H1 (cell line): ENCODE data around the gene DNAJC16. TPM values are rescaled to one million over a fixed set of nuclear protein-coding genes. Genes with fewer than 3 reads are reported as not detected.

ENCODE experiments used
- CTCF ChIA-PET: fragments of 300-600 bp; sonication (Branson Sonifier 250); formaldehyde crosslinking; loops from one replicate; lab custom pipeline; 2021; ENCODE audit not compliant: partially characterized antibody; lab: Charles Lee
- POLR2A ChIA-PET: fragments of 300-600 bp; sonication (Branson Sonifier 250); formaldehyde crosslinking; loops from one replicate; lab custom pipeline; 2021; ENCODE audit warnings: inconsistent platforms; ENCODE audit not compliant: partially characterized antibody; lab: Charles Lee
- DNase-seq, 2 experiments: peaks; one replicate each; pipeline versions ENCODE4 v3.0.0 to v3.0.0-alpha.2; 2010 to 2022; ENCODE audit warnings: low spot score in 2 of 2, low read depth in 1 of 2, mixed read lengths in 1 of 2
- FAIRE-seq: peaks from 2 replicates; lab custom pipeline; 2011; peaks lifted over from hg19 to GRCh38; lab: Jason Lieb, UNC
- H2AFZ ChIP-seq: 2 replicates; pipeline ENCODE4 v1.8.1; 2012; ENCODE audit warnings: low read length, inconsistent platforms
- H2AK5ac ChIP-seq: 2 replicates; pipeline ENCODE4 v1.6.1; 2013; ENCODE audit warnings: low read depth, low read length
- H2BK120ac ChIP-seq: replicated peaks from 2 replicates; pipeline ENCODE3; 2013; ENCODE audit warnings: low read depth, low read length, inconsistent platforms
- H2BK12ac ChIP-seq: 2 replicates; pipeline ENCODE4 v1.6.1; 2013; ENCODE audit warnings: low read depth, low read length
- H2BK15ac ChIP-seq: 2 replicates; pipeline ENCODE4 v1.6.1; 2013; ENCODE audit warnings: low read length
- H2BK20ac ChIP-seq: 2 replicates; pipeline ENCODE4 v1.6.1; 2013; ENCODE audit warnings: low read length
- H2BK5ac ChIP-seq: 2 replicates; pipeline ENCODE4 v1.6.1; 2013; ENCODE audit warnings: low read depth, low read length
- H3K14ac ChIP-seq: 2 replicates; pipeline ENCODE4 v1.6.1; 2013; ENCODE audit warnings: inconsistent platforms; ENCODE audit not compliant: insufficient read length
- H3K18ac ChIP-seq: 2 replicates; pipeline ENCODE4 v1.6.1; 2013; ENCODE audit warnings: low read length; ENCODE audit errors: extremely low read depth
- H3K23ac ChIP-seq: 2 replicates; pipeline ENCODE4 v1.6.1; 2013; ENCODE audit warnings: inconsistent platforms; ENCODE audit not compliant: insufficient read length
- H3K23me2 ChIP-seq: 2 replicates; pipeline ENCODE4 v1.6.1; 2013; ENCODE audit warnings: low read depth, low read length
- H3K27ac ChIP-seq: 2 replicates; pipeline ENCODE4 v1.6.1; 2011; ENCODE audit warnings: low read depth, low read length, inconsistent platforms
- H3K27me3 ChIP-seq, 4 experiments: replicated peaks in 1 of 4; 1 replicate in 1 of 4; 2 replicates in 3 of 4; pipeline versions ENCODE4 v1.6.1 to v1.8.1; 2011 to 2013; ENCODE audit warnings: low read length in 3 of 4, mild to moderate bottlenecking in 3 of 4, inconsistent platforms in 2 of 4, mixed read lengths in 2 of 4, moderate library complexity in 1 of 4; ENCODE audit not compliant: control insufficient read depth in 3 of 4, insufficient read depth in 3 of 4; ENCODE audit errors: extremely low read depth in 1 of 4
- H3K36me3 ChIP-seq, 4 experiments: 2 replicates each; pipeline versions ENCODE4 v1.6.1 to v1.8.1; 2011 to 2013; ENCODE audit warnings: mild to moderate bottlenecking in 4 of 4, low read length in 3 of 4, moderate library complexity in 2 of 4, control low read depth in 1 of 4, inconsistent platforms in 1 of 4; ENCODE audit not compliant: insufficient read depth in 4 of 4, control insufficient read depth in 2 of 4
- H3K4ac ChIP-seq: replicated peaks from 2 replicates; pipeline ENCODE3; 2013; ENCODE audit warnings: low read length, low read depth, mixed read lengths, inconsistent platforms; ENCODE audit not compliant: insufficient read length
- H3K4me1 ChIP-seq, 4 experiments: replicated peaks in 1 of 4; 1 replicate in 1 of 4; 2 replicates in 3 of 4; pipeline versions ENCODE4 v1.6.1 to v1.8.1; 2011 to 2013; ENCODE audit warnings: low read length in 3 of 4, inconsistent platforms in 2 of 4, mixed read lengths in 1 of 4; ENCODE audit not compliant: insufficient read depth in 4 of 4, control insufficient read depth in 3 of 4
- H3K4me2 ChIP-seq, 2 experiments: 2 replicates each; pipeline versions ENCODE4 v1.6.1 to v1.8.1; 2011 to 2013; ENCODE audit warnings: low read depth in 2 of 2, low read length in 2 of 2, control low read depth in 1 of 2, inconsistent platforms in 1 of 2, mild to moderate bottlenecking in 1 of 2; ENCODE audit not compliant: insufficient read depth in 1 of 2
- H3K4me3 ChIP-seq, 4 experiments: fragments of 200-600, 300-600 bp in 1 of 4; sonication (generic), shearing (Covaris generic), sonication (Bioruptor Twin) in 1 of 4; 2 replicates each; pipeline versions ENCODE4 v1.5.1 to v1.8.1; 2011 to 2016; ENCODE audit warnings: low read length in 4 of 4, low read depth in 3 of 4, control low read depth in 2 of 4, inconsistent platforms in 2 of 4, mild to moderate bottlenecking in 2 of 4, mixed read lengths in 1 of 4, moderate library complexity in 1 of 4; ENCODE audit not compliant: insufficient read depth in 2 of 4; ENCODE audit errors: extremely low read depth in 1 of 4
- H3K56ac ChIP-seq: replicated peaks from 2 replicates; pipeline ENCODE3; 2013; ENCODE audit warnings: low read depth, mild to moderate bottlenecking, mixed read lengths, low read length, inconsistent platforms; ENCODE audit not compliant: insufficient read length
- H3K79me1 ChIP-seq: 2 replicates; pipeline ENCODE4 v1.6.1; 2013; ENCODE audit warnings: low read depth, low read length, control low read depth
- H3K79me2 ChIP-seq, 2 experiments: 2 replicates each; pipeline versions ENCODE4 v1.6.1 to v1.8.1; 2012 to 2013; ENCODE audit warnings: low read length in 2 of 2, mild to moderate bottlenecking in 2 of 2, inconsistent platforms in 1 of 2; ENCODE audit not compliant: insufficient read depth in 2 of 2, control insufficient read depth in 1 of 2
- H3K9ac ChIP-seq, 4 experiments: replicated peaks in 1 of 4; 1 replicate in 1 of 4; 2 replicates in 3 of 4; pipeline versions ENCODE4 v1.6.1 to v1.8.1; 2011 to 2013; ENCODE audit warnings: low read depth in 3 of 4, low read length in 3 of 4, control low read depth in 2 of 4, mild to moderate bottlenecking in 2 of 4, moderate library complexity in 2 of 4, inconsistent platforms in 1 of 4; ENCODE audit errors: extremely low read depth in 1 of 4
- H3K9me3 ChIP-seq, 2 experiments: 2 replicates each; pipeline versions ENCODE4 v1.6.1 to v1.8.1; 2012 to 2013; ENCODE audit warnings: mild to moderate bottlenecking in 2 of 2, moderate library complexity in 2 of 2, control low read depth in 1 of 2, inconsistent platforms in 1 of 2, low read depth in 1 of 2, low read length in 1 of 2, mixed read lengths in 1 of 2; ENCODE audit not compliant: insufficient read depth in 2 of 2
- H4K20me1 ChIP-seq, 2 experiments: replicated peaks in 1 of 2; 2 replicates each; pipeline versions ENCODE3 to v1.8.1; 2011 to 2013; ENCODE audit warnings: inconsistent platforms in 2 of 2, low read length in 2 of 2, mild to moderate bottlenecking in 1 of 2; ENCODE audit not compliant: insufficient read depth in 2 of 2, control insufficient read depth in 1 of 2
- H4K5ac ChIP-seq: 2 replicates; pipeline ENCODE4 v1.6.1; 2013; ENCODE audit warnings: low read length, low read depth, mixed read lengths, inconsistent platforms; ENCODE audit not compliant: insufficient read length
- H4K8ac ChIP-seq: 2 replicates; pipeline ENCODE4 v1.8.0; 2013; ENCODE audit warnings: mild to moderate bottlenecking, moderate library complexity, low read length, inconsistent platforms; ENCODE audit not compliant: insufficient read depth; ENCODE audit errors: extremely low read depth
- H4K91ac ChIP-seq: replicated peaks from 2 replicates; pipeline ENCODE3; 2013; ENCODE audit warnings: low read length, mixed read lengths, inconsistent platforms; ENCODE audit not compliant: insufficient read length
- E2F6 ChIP-seq: IDR thresholded peaks from 2 replicates; pipeline ENCODE4 v1.6.1; 2012; ENCODE audit warnings: inconsistent platforms
- MAX ChIP-seq: IDR thresholded peaks from 2 replicates; pipeline ENCODE4 v1.6.1; 2012; ENCODE audit warnings: inconsistent platforms
- RFX5 ChIP-seq: IDR thresholded peaks from 2 replicates; pipeline ENCODE4 v1.6.1; 2011; ENCODE audit warnings: low read depth, low read length, improper control_type of control experiment, borderline replicate concordance
- SAP30 ChIP-seq: fragments of 300-600 bp; sonication (generic); IDR thresholded peaks from 2 replicates; pipeline ENCODE4 v1.7.1; 2012; ENCODE audit warnings: low read length, moderate library complexity, mild to moderate bottlenecking, inconsistent platforms; ENCODE audit not compliant: insufficient read depth, insufficient replicate concordance
- TEAD4 ChIP-seq: IDR thresholded peaks from 2 replicates; pipeline ENCODE4 v1.6.1; 2012; ENCODE audit warnings: low read depth, low read length, inconsistent platforms, mixed read lengths
- ZNF274 ChIP-seq: IDR thresholded peaks from 2 replicates; pipeline ENCODE4 v1.7.0; 2012; ENCODE audit warnings: low read length, borderline replicate concordance; ENCODE audit errors: extremely low read depth
- WGBS, 2 experiments: shearing (Covaris generic) in 1 of 2; methylation state at CpG; one replicate each; pipeline versions ENCODE4 v1.1.6 to v1.1.7; 2013 to 2015; ENCODE audit warnings: low lambda C conversion rate in 2 of 2, mixed read lengths in 2 of 2, inconsistent platforms in 1 of 2, low coverage in 1 of 2, missing lambda C conversion rate in 1 of 2; ENCODE audit not compliant: insufficient replicate concordance in 2 of 2, insufficient coverage in 1 of 2, insufficient read length in 1 of 2; ENCODE audit errors: extremely low coverage in 1 of 2, missing lambda C conversion rate in 1 of 2; 5-methylcytosine and 5-hydroxymethylcytosine counted together
- long read RNA-seq, 2 experiments: library from RNA in 1 of 2; library from capped mRNA in 1 of 2; stranded (forward); transcript quantifications; one replicate each; pipeline ENCODE4 v2.0.0, GENCODE V29; 2021; ENCODE audit warnings: inconsistent platforms in 1 of 2
- polyA minus RNA-seq, 3 experiments: library from RNA; depleted of rRNA, polyadenylated mRNA; stranded (reverse); fragments of >200 nt; gene quantifications; 1 replicate in 2 of 3; 2 replicates in 1 of 3; pipeline ENCODE4 v1.2.3, GENCODE V29; 2011
- polyA plus RNA-seq, 7 experiments: library from polyadenylated mRNA; depleted of rRNA in 3 of 7; stranded (reverse) in 5 of 7; unstranded in 2 of 7; fragments of >200 nt in 5 of 7; fragments of 200-250 nt in 2 of 7; gene quantifications; 1 replicate in 5 of 7; 2 replicates in 1 of 7; 4 replicates in 1 of 7; pipeline versions ENCODE4 v1.2.1 to v1.2.3, GENCODE V29; 2011 to 2013; ENCODE audit warnings: missing spikeins in 2 of 7, mixed read lengths in 2 of 7
- total RNA-seq: library from RNA; stranded (reverse); fragmentation: NEBNext Ultra II Directional; extraction: Animal tissue kit (Norgen Biotek cat#: 25700); gene quantifications from 2 replicates; pipeline ENCODE4 v1.2.1, GENCODE V29; 2021

Gene DNAJC16
- total RNA-seq (20.6 and 23.3 TPM in 2 replicates), polyA plus RNA-seq (2011; rRNA removed) (4.8 and 7.9 TPM in 2 replicates), polyA minus RNA-seq (2011; rRNA and poly(A)+ RNA removed) (20.6 and 43.0 TPM in 2 replicates)
- 6.4 TPM for polyA plus RNA-seq (2011; cell fraction: cytosol; rRNA removed)
- polyA plus RNA-seq (2011; cell fraction: nucleus; rRNA removed), result 5.9 TPM
- 7.6 to 9.5 TPM (median 9.1 TPM) in 4 replicates for polyA plus RNA-seq (2012, experiment 1 of 2)
- 1.0 TPM for polyA plus RNA-seq (2012, experiment 2 of 2)
- polyA plus RNA-seq (2013, experiment 1 of 2), result 16.0 TPM
- 16.2 TPM for polyA plus RNA-seq (2013, experiment 2 of 2)
- 18.4 TPM for polyA minus RNA-seq (2011; cell fraction: cytosol; rRNA and poly(A)+ RNA removed)
- 19.3 TPM for polyA minus RNA-seq (2011; cell fraction: nucleus; rRNA and poly(A)+ RNA removed)
- long read RNA-seq, experiment 1, partial matches to known transcripts, result 0 of 2 reads
- long read RNA-seq, experiment 1, other reads (novel, unspliced or antisense), result 2 of 2 reads
- long read RNA-seq, experiment 2, full-length matches to known transcripts, result 1 of 1 reads
- long read RNA-seq, experiment 2, partial matches to known transcripts, result 0 of 1 reads
- long read RNA-seq, experiment 2, other reads (novel, unspliced or antisense), result 0 of 1 reads

DNA sequence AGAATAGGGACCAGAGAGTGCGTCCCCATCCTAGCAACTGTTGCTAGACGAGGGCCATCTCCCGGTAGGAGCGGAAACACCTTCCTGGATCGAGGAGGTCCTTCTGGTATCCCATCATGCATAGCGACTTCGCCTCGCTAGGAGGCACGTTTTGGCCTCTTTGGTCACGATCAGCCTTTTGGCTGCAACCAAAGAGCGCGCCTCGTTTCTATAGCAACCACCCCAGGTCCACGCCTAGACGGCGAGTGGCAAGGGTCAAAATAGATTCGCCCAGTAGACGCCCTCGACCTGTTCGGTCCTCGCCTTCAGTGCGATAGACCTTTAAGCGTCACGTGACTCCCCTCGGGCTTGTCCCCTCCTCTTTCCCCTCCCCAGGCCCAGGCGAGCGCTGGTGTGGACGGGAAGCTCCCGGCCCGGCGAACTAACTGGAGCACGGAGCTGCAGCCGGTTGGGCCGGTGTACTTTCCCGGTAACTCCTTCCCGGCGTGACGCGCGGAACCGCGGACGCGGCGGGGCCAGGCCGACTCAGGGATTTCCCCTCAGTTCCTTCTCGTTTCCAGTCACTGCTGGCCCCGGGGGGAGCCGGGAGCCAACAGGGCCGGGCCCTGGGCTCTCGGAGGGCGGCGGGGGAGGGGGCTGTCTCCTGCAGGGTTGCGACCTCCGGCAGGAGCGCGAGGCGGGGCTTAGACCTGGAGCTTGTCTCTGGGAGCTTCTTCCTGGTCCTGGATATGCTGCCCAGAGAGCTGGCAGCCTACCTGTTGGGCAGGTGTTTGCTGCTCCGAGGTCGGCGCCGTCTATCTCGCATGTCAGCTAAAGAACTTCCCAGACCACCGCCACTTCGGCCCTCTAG is at the start of gene DNAJC16:
Gene DNAJC16, plus strand, starts transcription at position 359 of the 850 bp plus-strand sequence. CDS start 2,258 bp downstream, outside the sequence.
- Histone ChIP-seq H2BK20ac (no peak within 1 kb of the TSS), H3K4me2 (peak within 1 kb of the TSS; percentile 73 to 93), H2AK5ac (no peak within 1 kb of the TSS), H3K23ac (no peak within 1 kb of the TSS), H3K9ac (peak within 1 kb of the TSS; percentile 37 to 82 (median 70)), H3K36me3 (peaks cover 0 to 8% (median 1%) of the 10 kb centered on the region in 4 experiments; a peak in 4 of 8 replicates), H3K4me1 (peaks cover 0 to 8% (median 5%) of the 10 kb centered on the region in 4 experiments; a peak in 4 of 7 replicates), H2AFZ (no peak within 1 kb of the TSS), H2BK120ac (no peak within 1 kb of the TSS), H3K9me3 (no peaks in the 10 kb centered on the region), H3K79me1 (no peaks in the 10 kb centered on the region), H3K27me3 (no peaks in the 10 kb centered on the region), H3K23me2 (peaks cover 6% of the 10 kb centered on the region), H2BK15ac (no peak within 1 kb of the TSS), H4K5ac (peak within 1 kb of the TSS; percentile 16), H2BK12ac (no peak within 1 kb of the TSS), H2BK5ac (peak within 1 kb of the TSS; percentile 56), H3K56ac (no peak within 1 kb of the TSS), H4K91ac (no peak within 1 kb of the TSS), H3K18ac (peak within 1 kb of the TSS; percentile 76; the same call in 1 of the 2 replicates), H3K14ac (no peak within 1 kb of the TSS), H3K4me3 (peak within 1 kb of the TSS; percentile 66 to 90 (median 82)), H4K20me1 (peaks cover 1 to 3% of the 10 kb centered on the region in 2 experiments), H3K4ac (no peak within 1 kb of the TSS), H4K8ac (peak within 1 kb of the TSS; percentile 83; the same call in 1 of the 2 replicates), H3K27ac (peak within 1 kb of the TSS; percentile 74), H3K79me2 (peaks cover 0 to 31% of the 10 kb centered on the region in 2 experiments; a peak in 2 of 4 replicates)
- peak; percentile 96 to 100 for DNase-seq
- FAIRE-seq, result peak; percentile 98
- WGBS, 2 experiments, result 2% methylated on average over 46 of the region's 65 CpGs; no CpG with 5 or more reads in 1 of the 2 experiments
- POLR2A ChIA-PET, result interaction anchor here (0.6 to 1.8 kb wide), 10 partner anchors 10 to 268 kb away, joined by 3 to 6 read pairs (median 3); no protein-coding TSS in a partner anchor
- CTCF ChIA-PET, result interaction anchor here (0.5 to 1.6 kb wide), 4 partner anchors 20 to 252 kb away, joined by 3 to 4 read pairs (median 3); no protein-coding TSS in a partner anchor
- TF ChIP-seq TEAD4, result 0 out of 2 replicates have a peak, but pooled peaks have one; percentile 27
- no peak for TF ChIP-seq E2F6
- peak; percentile 83 for TF ChIP-seq SAP30
- no peak for TF ChIP-seq ZNF274
- no peak for TF ChIP-seq RFX5
- peak; percentile 83; the same call in 1 of the 2 replicates for TF ChIP-seq MAX
